ENCODE data around the gene UCN. TPM values are rescaled to one million over a fixed set of nuclear protein-coding genes. Genes with fewer than 3 reads are reported as not detected.
A peak's percentile ranks its signal among the peaks of the same experiment; 100 is the strongest.
"Not testable (repeated sequence)": the region's sequence is repeated elsewhere in the genome, so short reads cannot be mapped to it uniquely, and the experiment has no call there.

The UCN gene, protein sequence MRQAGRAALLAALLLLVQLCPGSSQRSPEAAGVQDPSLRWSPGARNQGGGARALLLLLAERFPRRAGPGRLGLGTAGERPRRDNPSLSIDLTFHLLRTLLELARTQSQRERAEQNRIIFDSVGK
- total RNA-seq: 2.4 TPM

DNA sequence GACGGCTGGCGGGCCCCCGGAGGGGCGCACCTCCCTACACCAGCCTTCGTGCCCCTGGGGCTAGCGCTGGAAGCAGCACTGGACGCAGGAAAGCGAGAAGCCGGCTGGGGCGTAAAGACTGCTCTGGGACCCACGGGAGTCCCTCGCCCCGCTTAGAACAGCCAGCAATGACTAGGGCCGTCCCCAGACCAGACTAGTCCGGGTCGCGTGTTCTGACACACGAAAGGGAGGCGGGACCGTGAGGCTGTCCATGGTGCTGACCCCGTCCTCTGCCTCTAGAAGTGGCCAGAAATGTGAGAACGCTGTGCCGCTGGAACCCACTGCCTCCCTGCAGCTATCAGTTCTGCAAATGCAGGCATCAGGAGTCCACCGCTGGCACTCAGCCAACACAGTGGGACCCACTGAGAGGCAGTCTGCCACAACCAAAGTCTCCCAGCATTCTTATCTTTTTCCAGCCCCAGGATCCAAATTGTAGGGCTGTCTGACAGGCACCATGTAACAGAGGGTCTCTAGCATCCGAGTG, at the start of gene UCN:
TSS of gene UCN (minus strand) at position 87 of the 523 bp plus-strand sequence. CDS start 550 bp downstream, outside the sequence.
- DNase-seq (ENCODE audit: low spot score) (peak; percentile 73), ATAC-seq (peak; percentile 51)
- intact Hi-C loops (cut with DNase I): no loop called here

DNA sequence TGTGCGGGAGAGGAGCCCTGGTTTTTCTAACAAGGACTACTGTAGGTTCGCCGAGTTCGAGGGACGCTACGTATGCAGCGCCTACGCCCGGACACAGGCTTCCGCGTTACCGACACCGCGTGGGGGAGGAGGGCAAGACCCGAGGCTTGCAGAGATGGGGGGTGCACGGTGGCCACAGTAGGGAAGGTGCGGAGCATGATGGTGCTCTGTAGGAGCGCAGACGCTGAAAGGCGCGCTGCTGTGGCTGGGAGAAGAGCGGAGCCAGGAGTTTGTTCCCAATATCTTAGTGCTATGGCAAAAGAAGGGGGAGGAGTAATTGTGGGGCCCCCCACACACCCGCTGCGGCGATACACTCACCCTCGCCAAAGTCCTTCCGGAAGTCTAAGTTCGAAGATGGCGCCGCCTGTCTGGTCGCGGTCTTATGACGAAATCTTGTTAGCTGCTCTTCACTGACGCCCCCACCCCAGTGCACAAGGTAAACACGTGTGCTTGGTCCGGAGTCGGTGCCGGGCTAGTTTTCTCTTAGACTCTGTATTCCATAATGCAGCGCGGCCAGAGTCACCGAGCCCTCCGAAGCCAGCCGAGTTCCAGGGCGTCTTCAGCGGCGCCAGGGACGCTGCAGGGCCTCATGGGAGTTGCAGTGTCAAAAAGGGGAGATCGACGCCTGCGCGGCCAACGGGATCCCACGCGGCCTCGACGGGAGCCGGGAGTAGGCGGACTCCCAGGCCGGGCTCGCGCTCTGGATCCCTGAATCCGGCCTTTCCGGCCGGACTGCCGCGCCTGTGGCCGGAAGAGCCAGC, 48.3 kb upstream of the UCN start, which contains the start of gene GTF3C2:
TSS of gene GTF3C2 (minus strand) at position 383 of the 800 bp plus-strand sequence. CDS start 13,210 bp downstream, outside the sequence.
- intact Hi-C loops (cut with DNase I): no loop called here
- peak; percentile 97 for ATAC-seq
- DNase-seq (ENCODE audit: low spot score): peak; percentile 95

DNA sequence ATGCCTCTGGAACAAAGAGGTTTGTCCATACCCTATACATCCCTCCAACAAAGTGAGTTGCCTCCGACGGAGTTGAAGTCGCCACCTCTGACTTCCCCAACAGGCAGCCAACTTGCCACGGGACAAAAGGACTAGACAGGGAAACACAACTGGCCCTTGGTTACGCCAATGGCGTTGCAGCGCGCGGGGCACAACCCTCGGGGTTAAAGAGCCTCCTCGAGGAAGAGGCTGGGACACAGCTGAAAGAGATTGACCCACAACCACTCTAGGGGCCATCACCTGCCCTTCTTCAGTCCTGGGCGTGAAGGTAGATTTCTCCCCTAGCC, 47.8 kb upstream of the UCN start:
- DNase-seq (ENCODE audit: low spot score): no peak
- ATAC-seq: peak; percentile 39
- intact Hi-C loops (cut with DNase I): no loop called here

DNA sequence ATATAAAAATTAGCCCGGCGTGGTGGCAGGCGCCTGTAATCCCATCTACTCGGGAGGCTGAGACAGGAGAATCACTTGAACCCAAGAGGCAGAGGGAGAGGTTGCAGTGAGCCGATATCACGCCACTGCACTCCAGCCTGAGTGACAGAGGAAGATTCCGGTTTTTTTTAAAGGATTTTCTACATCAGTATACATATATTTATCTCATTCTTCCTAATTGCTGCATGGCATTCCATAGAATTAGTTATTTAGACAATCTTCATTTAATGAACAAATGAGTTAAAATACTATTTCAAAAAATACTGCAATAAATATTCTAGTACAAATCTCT, 46.3 kb upstream of the UCN start:
- ATAC-seq (no peak), DNase-seq (ENCODE audit: low spot score) (no peak)
- intact Hi-C loops (cut with DNase I): no loop called here

DNA sequence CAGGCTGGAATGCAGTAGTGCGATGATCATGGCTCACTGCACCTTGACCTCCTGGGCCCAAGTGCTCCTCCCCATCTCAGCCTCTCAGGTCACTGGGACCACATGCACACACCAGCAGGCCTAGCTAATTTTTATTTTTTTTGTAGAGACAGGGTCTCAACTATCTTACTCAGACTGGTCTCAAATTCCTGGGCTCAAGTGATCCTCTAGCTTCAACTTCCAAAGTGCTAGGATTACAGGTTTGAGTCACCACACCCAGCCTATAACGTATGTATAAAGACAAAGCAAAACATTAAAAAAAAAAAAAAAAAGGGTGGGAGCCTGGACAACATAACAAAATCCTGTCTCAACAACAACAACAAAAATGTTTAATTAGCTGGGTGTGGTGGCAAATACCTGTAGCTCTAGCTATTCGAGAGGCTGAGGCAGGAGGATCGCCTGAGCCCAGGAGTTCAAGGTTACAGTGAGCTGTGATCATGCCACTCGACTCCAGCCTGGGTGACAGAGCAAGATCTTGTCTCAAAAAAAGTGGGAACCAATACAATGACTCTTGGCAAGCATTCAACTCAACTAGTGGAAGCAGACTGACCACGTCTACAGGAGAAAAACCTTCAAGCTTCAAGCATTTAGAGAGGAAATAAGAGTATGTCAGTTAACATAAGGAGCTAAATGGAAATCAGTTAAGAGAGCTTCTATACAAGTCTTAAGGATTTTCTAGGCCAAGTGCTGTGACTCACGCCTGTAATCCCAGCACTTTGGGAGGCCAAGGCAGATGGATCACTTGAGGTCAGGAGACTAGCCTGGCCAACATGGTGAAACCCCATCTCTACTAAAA, 45.7 kb upstream of the UCN start:
- intact Hi-C loops (cut with DNase I): no loop called here
- no peak for ATAC-seq
- no peak for DNase-seq (ENCODE audit: low spot score)

DNA sequence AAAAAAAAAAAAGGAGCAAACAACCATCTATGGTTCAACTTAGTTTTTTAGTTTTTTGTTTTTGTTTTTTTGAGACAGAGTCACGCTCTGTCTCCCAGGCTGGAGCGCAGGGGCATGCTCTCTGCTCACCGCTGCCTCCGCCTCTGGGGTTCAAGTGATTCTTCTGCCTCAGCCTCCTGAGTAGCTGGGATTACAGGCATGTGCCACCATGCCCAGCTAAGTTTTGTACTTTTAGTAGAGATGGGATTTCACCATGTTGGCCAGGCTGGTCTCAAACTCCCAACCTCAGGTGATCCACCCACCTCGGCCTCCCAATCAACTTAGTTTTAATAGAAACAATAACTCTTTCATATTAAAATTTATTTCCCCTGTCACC, 45.1 kb upstream of the UCN start:
- intact Hi-C loops (cut with DNase I); ATAC-seq: not testable (repeated sequence)

DNA sequence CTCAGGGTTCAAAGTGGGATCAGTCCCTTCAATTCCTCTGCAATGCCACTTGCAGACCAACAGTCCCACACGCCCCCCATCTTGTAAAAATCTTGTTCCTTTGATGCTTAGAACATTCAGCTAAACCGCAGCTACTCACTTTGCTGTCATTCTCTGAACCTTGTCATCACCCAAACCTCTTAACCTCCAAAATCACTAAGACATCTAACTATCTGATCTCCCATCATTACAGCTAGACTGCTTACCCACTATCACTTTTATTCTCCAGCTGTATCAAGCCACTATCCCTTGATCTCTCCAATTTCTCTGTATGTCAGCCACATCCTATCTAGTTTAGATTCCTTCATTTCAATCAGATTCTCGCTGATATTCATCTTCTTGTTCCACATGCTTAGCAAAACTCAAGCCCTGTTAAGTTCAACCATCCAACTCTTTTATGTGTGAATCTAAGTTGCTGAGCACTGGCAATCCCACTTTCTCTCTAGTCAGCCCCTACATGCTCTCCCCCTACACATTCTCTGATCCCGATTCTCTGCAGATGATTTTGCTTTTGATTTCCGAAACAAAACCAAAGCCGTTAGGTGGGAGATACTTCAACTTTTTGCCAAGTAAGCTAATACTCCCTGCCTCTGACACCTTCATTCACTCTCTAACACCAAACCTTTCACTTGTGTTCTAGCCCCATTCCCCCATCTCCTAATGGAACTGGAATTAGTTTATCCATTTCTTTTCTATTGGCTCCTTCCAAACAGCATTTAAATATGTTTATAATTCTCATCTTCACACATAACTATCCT, 43.8 kb upstream of the UCN start:
- no peak for DNase-seq (ENCODE audit: low spot score)
- intact Hi-C loops (cut with DNase I): no loop called here
- no peak for ATAC-seq

More for the DNA sequence above, 45.1 kb upstream of the UCN start:
- DNase-seq (ENCODE audit: low spot score): not testable (repeated sequence)

DNA sequence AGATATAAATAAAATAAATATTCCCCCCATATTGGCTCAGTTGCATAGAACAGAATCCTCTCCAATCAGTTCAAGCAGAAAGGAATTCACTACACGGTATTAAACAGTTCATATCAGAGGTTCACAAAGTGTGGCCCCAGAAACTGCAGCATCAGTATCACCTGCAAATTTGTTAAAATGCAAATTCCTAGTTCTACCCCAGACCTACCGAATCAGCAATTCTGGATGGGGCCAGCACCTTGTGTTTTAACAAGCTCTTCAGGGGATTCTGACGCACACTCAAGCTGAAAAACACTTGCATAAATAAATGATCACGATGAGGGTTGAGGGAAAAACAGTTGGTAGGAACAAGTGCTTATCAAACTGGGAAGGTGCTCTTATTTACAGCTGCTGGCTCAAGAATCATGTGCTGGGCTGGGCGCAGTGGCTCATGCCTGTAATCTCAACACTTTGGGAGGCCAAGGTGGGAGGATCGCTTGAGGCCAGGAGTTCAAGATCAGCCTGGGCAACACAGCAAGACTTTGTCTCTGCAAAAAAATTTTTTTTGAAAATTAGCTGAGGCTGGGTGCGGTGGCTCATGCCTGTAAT, 42.0 kb upstream of the UCN start:
- intact Hi-C loops (cut with DNase I): no loop called here
- ATAC-seq (no peak), DNase-seq (ENCODE audit: low spot score) (no peak)

DNA sequence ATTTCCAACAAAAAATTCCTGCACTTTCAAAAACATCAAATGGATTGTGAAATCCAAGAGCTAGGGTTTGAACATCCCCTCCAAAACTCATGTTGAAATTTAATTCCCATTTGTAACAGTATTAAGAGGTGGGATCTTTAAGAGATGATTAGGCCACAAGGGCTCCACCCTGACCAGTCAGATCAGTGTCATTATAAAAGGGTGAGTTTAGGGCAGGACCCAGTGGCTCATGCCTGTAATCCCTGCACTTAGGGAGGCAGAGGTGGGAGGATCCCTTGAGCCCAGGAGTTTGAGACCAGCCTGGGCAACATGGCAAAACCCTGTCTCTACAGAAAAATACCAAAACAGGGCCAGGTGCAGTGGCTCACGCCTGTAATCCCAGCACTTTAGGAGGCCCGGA, 39.4 kb upstream of the UCN start:
- intact Hi-C loops (cut with DNase I): no loop called here
- DNase-seq (ENCODE audit: low spot score): no peak
- ATAC-seq: peak; percentile 62

DNA sequence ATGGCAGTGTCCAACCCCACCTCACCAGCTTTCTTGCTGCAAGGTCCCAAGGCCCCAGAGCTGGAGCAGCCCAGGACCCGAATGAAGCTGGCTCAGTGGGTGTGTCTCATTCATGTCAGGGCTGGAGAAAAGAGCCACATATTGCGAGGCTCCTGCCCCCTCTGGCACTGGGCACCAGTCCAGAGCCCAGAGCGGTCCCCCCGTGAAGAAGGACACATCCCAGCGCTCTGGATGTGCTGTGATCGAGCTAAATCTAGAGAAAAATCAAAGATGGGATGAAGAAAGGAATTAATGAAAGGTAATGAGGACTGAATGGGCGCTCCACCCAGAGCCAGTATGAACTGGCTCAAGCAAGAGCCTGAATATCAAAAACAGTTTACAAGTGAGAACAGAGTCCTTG, 27.9 kb upstream of the UCN start:
- intact Hi-C loops (cut with DNase I): no loop called here
- no peak for DNase-seq (ENCODE audit: low spot score)
- ATAC-seq: no peak

DNA sequence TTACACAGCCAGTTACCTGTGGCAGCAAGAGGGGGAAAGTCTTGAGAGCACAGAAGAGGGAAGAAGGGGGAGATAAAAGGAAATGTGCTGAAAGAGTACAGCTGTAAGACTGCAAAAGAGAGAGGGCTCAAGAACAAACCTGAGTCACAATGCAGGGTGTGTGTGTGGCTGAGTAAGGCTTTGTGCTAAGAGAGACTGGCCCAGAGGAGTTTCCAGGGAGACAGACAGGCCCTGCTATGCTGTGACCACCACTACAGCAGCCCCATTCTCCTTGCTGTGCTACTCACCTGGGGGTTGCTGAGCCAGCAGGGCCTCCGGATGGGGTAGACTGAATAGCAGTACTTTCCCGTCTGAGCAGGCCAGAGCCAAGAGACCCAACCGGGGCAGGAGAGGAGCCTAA, 27.1 kb upstream of the UCN start:
- ATAC-seq (no peak), DNase-seq (ENCODE audit: low spot score) (no peak)
- intact Hi-C loops (cut with DNase I): no loop called here

DNA sequence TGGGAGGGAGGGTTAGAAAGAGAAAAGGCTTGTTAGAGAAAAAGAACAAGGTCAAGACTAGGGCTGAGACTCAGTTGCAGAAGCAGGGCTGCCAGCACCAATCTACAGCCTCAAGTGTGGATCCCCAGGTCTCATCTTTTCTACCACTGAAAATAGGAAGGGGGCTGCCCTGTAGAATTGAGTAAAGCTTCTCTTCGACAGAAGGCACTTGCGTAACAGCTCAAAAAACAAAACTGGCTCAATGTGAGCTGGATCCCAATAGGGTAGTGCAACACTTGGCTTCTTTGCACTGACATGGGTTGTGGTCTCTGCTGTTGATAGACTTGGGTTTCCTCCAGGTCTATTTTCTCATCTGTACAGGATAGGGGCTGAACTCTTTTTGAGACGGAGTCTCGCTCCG, 16.5 kb upstream of the UCN start:
- no peak for ATAC-seq
- intact Hi-C loops (cut with DNase I): no loop called here
- DNase-seq (ENCODE audit: low spot score): no peak

DNA sequence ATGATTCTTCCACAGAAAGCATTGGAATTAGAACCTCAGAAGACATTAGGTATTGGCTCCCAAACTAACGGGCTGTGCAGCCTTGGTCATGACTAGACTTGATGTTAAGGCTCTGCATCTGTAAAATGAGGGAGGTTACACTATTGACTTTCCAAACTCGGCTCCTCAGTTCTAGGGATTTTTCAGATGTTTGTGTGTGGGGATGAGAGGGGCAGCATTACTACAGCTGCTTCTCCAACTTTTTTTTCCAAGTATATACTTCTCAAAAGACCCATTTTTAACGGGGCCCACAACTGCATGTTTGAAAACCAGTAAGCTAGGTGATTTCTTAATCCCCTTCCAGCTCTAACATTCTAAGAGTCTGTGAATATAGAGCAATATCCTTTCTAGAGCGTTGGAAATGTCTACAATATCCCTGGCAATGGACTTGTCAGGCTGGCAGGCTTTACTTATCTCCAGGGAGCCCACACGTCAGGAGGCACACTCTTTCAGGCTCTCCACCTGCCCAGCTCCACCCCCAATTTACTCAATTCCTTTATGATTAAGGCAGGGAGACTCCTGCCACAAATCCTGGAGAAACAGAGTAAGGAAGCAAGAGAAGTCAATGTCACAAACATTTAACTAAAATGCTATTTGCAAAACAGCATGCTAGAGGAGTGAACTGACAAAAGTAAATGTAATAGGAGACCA, 15.5 kb upstream of the UCN start:
- DNase-seq (ENCODE audit: low spot score) (no peak), ATAC-seq (peak; percentile 9)
- intact Hi-C loops (cut with DNase I): no loop called here

DNA sequence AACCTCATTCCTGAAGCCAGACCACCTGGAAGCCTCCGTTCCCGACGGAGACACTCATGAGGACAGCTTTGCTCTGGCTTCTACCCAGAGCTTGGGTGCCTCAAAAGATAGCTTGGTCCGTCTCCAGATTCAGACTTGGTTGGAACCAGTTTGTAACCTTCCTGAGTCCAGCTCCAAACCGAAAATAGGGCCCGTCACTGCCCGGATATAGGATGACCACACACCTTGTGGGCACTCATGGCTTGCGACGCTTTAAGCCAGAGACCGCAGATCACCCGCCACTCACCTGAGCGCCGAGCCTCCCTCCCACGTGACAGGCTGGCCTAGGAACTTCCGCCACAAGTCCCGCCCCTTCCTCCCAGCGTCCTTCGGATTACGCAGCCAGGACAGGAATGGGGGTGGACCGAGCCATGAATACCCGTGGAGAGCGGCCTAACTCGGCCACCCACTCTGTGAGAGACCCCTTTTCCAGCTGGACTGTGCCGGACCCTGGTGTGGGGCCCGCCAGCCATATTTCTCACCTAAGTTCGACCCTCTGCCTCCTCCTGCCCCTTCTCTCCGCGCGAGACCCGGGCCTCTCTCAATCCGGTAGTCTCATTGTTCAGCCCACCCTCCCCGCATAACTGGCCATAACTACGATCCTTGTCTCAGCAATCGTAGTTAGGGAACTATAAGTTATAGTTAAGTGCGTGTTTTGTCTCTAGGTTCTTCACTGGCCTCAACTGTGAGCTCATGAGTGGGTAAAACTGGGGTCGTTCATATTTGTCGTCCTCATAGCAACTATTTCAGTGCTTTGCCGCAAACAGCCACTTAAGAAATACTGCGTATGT, 14.7 kb upstream of the UCN start, which contains the start of gene MPV17:
TSS of gene MPV17 (minus strand) at position 332 of the 830 bp plus-strand sequence. CDS start 580 bp downstream, outside the sequence.
- DNase-seq (ENCODE audit: low spot score): peak; percentile 96
- intact Hi-C loops (cut with DNase I): no loop called here
- ATAC-seq: peak; percentile 99

DNA sequence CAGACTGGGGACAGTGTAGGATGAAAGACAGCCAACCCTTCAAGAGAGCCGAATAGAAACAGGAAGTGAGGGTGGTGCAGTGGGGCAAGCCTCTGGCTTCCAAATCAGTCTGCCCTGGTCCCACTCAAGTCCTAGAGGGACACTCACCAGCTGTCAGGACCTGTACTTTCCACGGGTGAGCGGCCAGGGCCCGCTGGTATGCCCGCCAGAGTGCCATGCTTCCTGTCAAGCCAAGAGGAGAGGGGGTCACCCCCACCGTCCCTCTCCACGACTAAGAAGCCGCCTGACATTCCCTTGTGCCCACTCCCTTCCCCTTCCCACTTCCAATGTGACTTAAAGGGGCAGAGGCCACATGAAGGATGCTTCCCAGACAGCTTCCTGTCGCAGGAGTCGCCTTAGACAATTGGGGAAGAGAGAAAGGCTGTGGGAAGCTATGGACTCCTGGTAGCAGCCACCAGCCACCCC, 14.1 kb upstream of the UCN start:
- intact Hi-C loops (cut with DNase I): no loop called here
- no peak for DNase-seq (ENCODE audit: low spot score)
- peak; percentile 32 for ATAC-seq

DNA sequence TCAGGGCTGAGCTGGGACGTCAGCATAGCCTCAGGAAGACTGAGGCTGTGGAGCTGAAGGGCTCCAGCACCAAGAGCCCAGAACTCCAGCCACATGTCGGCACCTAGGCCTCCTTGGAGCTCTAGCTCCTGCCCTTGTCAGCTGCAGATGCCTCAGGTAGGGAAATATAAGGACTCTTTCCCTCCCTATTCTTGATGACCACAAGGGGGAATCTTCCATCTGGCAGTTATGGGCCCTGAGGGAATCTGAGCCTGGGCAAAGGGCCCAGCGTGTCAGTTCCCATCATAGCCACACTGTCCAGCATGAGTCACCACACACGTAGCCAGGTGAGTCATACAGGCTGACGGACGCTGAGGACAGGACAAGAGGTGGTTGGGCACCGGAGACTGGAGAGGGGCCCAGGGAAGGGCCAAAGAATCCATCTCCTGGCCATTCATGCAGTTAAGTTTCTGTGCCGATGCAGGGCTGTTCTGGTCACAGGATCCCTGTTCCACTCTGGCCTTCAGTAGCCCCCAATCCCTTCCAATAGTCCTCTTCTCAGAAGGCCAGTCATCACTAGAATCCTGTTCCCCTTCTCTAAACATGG, 12.8 kb upstream of the UCN start:
- peak; percentile 18 for ATAC-seq
- no peak for DNase-seq (ENCODE audit: low spot score)
- intact Hi-C loops (cut with DNase I): no loop called here

DNA sequence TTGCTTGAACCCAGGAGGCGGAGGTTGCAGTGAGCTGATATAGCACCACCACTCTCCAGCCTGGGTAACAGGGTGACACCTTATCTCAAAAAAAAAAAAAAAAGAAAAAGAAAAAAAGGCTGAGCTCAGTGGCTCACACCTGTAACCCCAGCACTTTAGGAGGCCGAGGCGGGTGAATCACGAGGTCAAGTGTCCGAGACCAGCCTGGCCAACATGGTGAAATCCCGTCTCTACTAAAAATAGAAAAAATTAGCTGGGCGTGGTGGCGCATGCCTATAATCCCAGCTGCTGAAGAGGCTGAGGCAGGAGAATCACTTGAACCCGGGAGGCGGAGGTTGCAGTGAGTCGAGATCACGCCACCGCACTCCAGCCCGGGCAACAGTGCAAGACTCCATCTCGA, 11.6 kb upstream of the UCN start:
- intact Hi-C loops (cut with DNase I); ATAC-seq; DNase-seq (ENCODE audit: low spot score): not testable (repeated sequence)

Measured in sciatic nerve (tissue), 2 donors.